Heart left ventricle (tissue), 16 donors: Measurements from ENCODE around the gene ACAA2. TPM values are rescaled to one million over a fixed set of nuclear protein-coding genes. Genes with fewer than 3 reads are reported as not detected.

Experiments
- ATAC-seq, 4 donors: fragments of 200-7000 bp; cut with Tn5 transposase; one replicate each; pipeline ENCODE4 v1.9.1; 2020 to 2022; ENCODE audit warnings: moderate library complexity in 4 of 4, mild to moderate bottlenecking in 3 of 4, moderate number of reproducible peaks in 1 of 4
- DNase-seq, 5 donors: peaks; one replicate each; pipeline ENCODE4 v3.0.0-alpha.2; 2020
- H3K27ac ChIP-seq, 12 donors: fragments of 200-600 bp; sonication (generic) in 4 of 12; one replicate each; pipeline versions ENCODE4 v1.5.0 to v1.8.0; 2016 to 2022; ENCODE audit warnings: mild to moderate bottlenecking in 2 of 12
- H3K27me3 ChIP-seq, 9 donors: fragments of 200-600 bp; sonication (generic) in 2 of 9; one replicate each; pipeline versions ENCODE4 v1.5.1 to v1.8.0; 2016 to 2022; ENCODE audit warnings: mild to moderate bottlenecking in 3 of 9
- H3K36me3 ChIP-seq, 9 donors: fragments of 200-600 bp; sonication (generic) in 2 of 9; one replicate each; pipeline versions ENCODE4 v1.5.0 to v1.8.0; 2018 to 2022; ENCODE audit warnings: mild to moderate bottlenecking in 2 of 9
- H3K4me1 ChIP-seq, 12 donors: fragments of 200-600 bp; sonication (generic) in 4 of 12; one replicate each; pipeline versions ENCODE4 v1.5.0 to v1.8.0; 2016 to 2022; ENCODE audit warnings: mild to moderate bottlenecking in 3 of 12
- H3K4me3 ChIP-seq, 12 donors: fragments of 200-600 bp; sonication (generic) in 4 of 12; one replicate each; pipeline versions ENCODE4 v1.5.0 to v1.8.0; 2017 to 2022; ENCODE audit warnings: mild to moderate bottlenecking in 9 of 12, moderate library complexity in 4 of 12
- H3K9me3 ChIP-seq, 12 donors: fragments of 200-600 bp; sonication (generic) in 4 of 12; one replicate each; pipeline versions ENCODE4 v1.5.0 to v1.8.0; 2016 to 2022; ENCODE audit warnings: mild to moderate bottlenecking in 1 of 12
- POLR2A ChIP-seq, 2 donors: fragments of 450-650 bp; IDR thresholded peaks; one replicate each; pipeline ENCODE4 v1.6.1; 2017; ENCODE audit warnings: antibody characterized with exemption in 2 of 2, mild to moderate bottlenecking in 2 of 2, moderate library complexity in 2 of 2
- WGBS, 4 donors: extraction: QIAGEN DNeasy Blood & Tissue Kit in 2 of 4; methylation state at CpG; one replicate each; pipeline versions ENCODE4 v1.1.5 to v1.1.7; 2013 to 2018; 5-methylcytosine and 5-hydroxymethylcytosine counted together
- intact Hi-C, 10 donors: fragments of 100-400 bp; cut with DNase I; formaldehyde crosslinking; loops; one replicate each; pipeline versions ENCODE4 v1.11.1 to v1.14.2; 2022
- polyA plus RNA-seq, 2 donors: library from polyadenylated mRNA; stranded (reverse); fragments of 200-250 nt; gene quantifications; one replicate each; pipeline ENCODE4 v1.2.3, GENCODE V29; 2013
- total RNA-seq, 9 donors: library from RNA; depleted of rRNA in 2 of 9; stranded (reverse); fragments of >200 nt in 2 of 9; fragmentation: NEBNext Ultra II Directional in 3 of 9; extraction: Animal tissue kit (Norgen Biotek cat#: 25700) in 3 of 9; gene quantifications; one replicate each; pipeline versions ENCODE4 v1.1.0 to v1.2.4, GENCODE V29; 2016 to 2023
- TF ChIP-seq, protein P1 (sequence below), 12 donors: fragments of 200-600 bp; sonication (generic) in 4 of 12; IDR thresholded peaks; one replicate each; pipeline versions ENCODE4 v1.5.0 to v1.8.0; 2018 to 2022; ENCODE audit warnings: antibody characterized with exemption in 12 of 12, mild to moderate bottlenecking in 5 of 12
- donor health status: ischemic (EF 13 %, LVEDD 7.1; RV severe dilation, severe dysfunction).
- donor health status: healthy with polysubstance abuse.
- donor health status: DM: no; HTN: yes; CAD: no.
- donor health status: DM: no; HTN: no; CAD: no.
- donor health status: ischemic (EF 25% LVEDD 6.9; RV normal size, moderate dysfunction).
- donor health status: ischemic (EF 25% LVEDD 5.7; RV mildly dilated, moderate dysfunction).
- donor health status: healthy.
- donor health status: DM: yes; HTN: yes; CAD: no.
- donor health status: ischemic (EF 35%, LVEDD 5.7; RV mildly dilated, moderate dysfunction).
- donor health status: nonischemic (EF 11% LVEDD 7.7; RV severe dilation, severe dysfunction).
- donor health status: DM: yes; HTN: yes; CAD: no.
- donor health status: PGD.
- donor health status: ischemic (EF 29% LVEDD 5.4; RV normal size, mild dysfunction).
- donor health status: nonischemic (EF 23%, LVEDD 6.1; RV moderate dilation, normal function).

The ACAA2 gene
- total and polyA plus RNA-seq, 11 donors = 129 to 379 (median 221) TPM

DNA sequence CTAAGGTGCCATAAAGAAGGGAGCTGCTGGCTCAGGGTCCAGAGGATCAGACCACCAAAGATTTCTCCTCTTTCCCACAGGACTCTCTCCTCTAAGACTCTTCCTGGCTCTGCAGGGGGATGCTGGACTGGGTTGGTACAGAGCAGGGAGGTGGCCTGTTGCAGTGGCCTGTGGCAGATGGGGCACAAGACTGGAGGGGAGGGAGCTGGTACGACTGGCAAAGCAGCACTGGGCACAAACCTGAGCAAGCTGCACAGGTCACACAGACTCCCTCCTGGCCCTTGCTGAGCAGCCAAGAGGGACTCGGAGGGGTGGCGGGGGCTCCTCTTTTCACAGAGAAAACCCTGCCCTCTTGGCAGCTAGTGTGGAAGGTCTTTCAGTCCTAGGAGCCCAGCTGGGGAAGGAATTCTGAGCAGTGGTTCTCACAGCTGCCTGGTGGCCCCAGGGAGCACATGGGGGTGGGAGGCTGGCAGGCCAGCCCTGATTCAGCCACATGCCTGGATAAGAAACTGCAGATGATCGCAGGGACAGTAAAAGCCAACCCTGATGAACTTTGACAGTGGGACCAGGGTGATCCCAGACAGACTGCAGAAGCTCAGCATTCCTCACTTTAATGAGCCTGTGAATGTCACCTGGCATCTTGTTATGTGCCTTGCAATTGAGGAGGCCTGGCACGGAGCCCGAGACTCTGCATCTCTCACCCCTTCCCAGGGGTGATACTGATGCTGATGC, 32.5 kb upstream of the ACAA2 start:
- Histone ChIP-seq H3K36me3 (no peaks in the 10 kb centered on the region), H3K27ac (no peak overlapping the region), H3K9me3 (no peaks in the 10 kb centered on the region), H3K27me3 (peaks cover 0 to 9% (median 0%) of the 10 kb centered on the region in 9 donors), H3K4me1 (peaks cover 0 to 10% (median 1%) of the 10 kb centered on the region in 12 donors), H3K4me3 (no peak overlapping the region)
- DNase-seq = peak in 3 of 5 donors; percentile 35 to 58 (median 40)
- intact Hi-C loops = no loop called here
- WGBS, 4 donors = 52 to 65% (median 61%) methylated on average over 6 of the region's 6 CpGs
- TF ChIP-seq, protein P1, sequence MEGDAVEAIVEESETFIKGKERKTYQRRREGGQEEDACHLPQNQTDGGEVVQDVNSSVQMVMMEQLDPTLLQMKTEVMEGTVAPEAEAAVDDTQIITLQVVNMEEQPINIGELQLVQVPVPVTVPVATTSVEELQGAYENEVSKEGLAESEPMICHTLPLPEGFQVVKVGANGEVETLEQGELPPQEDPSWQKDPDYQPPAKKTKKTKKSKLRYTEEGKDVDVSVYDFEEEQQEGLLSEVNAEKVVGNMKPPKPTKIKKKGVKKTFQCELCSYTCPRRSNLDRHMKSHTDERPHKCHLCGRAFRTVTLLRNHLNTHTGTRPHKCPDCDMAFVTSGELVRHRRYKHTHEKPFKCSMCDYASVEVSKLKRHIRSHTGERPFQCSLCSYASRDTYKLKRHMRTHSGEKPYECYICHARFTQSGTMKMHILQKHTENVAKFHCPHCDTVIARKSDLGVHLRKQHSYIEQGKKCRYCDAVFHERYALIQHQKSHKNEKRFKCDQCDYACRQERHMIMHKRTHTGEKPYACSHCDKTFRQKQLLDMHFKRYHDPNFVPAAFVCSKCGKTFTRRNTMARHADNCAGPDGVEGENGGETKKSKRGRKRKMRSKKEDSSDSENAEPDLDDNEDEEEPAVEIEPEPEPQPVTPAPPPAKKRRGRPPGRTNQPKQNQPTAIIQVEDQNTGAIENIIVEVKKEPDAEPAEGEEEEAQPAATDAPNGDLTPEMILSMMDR (IDR thresholded peaks at IDR 0.05) = no peak
- TF ChIP-seq POLR2A (IDR thresholded peaks at IDR 0.05) = no peak
- peak in 3 of 4 donors; percentile 8 to 60 (median 27) for ATAC-seq

DNA sequence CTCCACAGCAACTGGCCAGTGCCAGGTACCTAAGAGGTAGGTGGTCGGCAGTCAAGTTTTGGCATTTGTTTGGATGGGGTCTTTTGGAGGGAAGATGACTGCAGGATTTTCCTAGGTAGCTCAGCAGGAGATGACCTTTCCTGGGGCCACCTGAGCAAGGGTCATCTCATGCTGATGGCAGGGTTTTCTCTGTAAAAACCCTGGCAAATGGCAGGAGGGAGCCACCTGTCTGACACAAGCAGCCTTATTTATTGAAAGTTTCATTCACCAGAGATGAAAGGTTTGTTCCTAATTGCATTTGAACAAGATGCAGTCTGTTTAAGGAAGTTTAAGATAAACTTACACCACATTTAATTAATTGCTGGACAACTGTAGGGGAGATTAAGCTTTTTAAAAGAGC, 31.6 kb upstream of the ACAA2 start:
- Histone ChIP-seq H3K27me3 (peaks cover 0 to 9% (median 0%) of the 10 kb centered on the region in 9 donors), H3K4me3 (no peak overlapping the region), H3K4me1 (peaks cover 0 to 8% (median 1%) of the 10 kb centered on the region in 12 donors), H3K9me3 (no peaks in the 10 kb centered on the region), H3K36me3 (no peaks in the 10 kb centered on the region), H3K27ac (no peak overlapping the region)
- TF ChIP-seq, protein P1 (IDR thresholded peaks at IDR 0.05) = no peak
- no peak for TF ChIP-seq POLR2A (IDR thresholded peaks at IDR 0.05)
- no peak for ATAC-seq
- no peak for DNase-seq
- WGBS, 4 donors = 87 to 96% (median 91%) methylated on average over 1 of the region's 1 CpG
- intact Hi-C loops = no loop called here

DNA sequence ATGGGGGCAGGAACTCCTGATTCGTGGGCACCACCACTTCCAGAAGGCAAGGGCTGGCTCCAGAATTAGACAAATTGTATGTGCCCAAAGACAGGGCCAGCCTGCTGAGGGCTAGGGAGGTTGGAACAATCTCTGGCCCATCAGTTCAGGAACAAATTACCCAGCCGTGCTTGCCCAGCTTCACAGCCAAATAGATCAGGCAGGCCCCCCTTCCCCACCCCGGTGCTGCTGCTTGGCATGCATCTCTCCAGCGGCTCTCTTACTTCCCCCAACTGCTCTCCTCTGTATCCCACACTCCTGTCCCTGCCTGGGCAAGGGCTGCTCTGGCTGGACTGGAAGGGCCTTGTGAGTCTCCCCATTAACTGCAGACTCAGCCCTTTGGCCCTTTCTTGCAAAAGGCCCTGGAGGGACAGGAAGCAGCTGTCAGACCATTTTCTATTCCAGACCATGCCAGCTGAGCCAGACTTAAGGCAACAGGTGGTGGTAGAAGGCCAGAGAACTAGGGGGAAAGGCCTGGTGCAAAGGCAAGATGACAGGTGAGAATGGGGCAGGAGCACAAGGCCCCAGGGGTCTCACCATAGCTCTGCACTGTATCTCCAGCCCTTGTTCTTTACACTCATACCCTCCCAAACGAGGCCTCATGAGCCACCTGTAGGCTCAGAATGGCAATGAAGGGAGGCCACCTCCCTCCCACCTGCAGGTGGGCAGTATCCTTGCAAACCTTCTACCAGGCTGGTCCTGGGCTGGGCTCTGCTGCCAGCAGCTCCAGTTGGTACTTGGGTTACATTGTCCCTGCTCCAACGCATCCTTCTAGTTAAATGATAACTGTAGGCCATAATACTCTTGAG, 30.7 kb upstream of the ACAA2 start:
- Histone ChIP-seq H3K36me3 (no peaks in the 10 kb centered on the region), H3K4me1 (peaks cover 0 to 6% (median 0%) of the 10 kb centered on the region in 12 donors), H3K4me3 (no peak overlapping the region), H3K27me3 (peaks cover 0 to 7% (median 0%) of the 10 kb centered on the region in 9 donors), H3K27ac (no peak overlapping the region), H3K9me3 (no peaks in the 10 kb centered on the region)
- TF ChIP-seq, protein P1 (IDR thresholded peaks at IDR 0.05) = no peak
- no peak for TF ChIP-seq POLR2A (IDR thresholded peaks at IDR 0.05)
- WGBS, 4 donors = 81 to 85% (median 84%) methylated on average over 5 to 6 of the region's 6 CpGs
- DNase-seq = no peak
- ATAC-seq = no peak
- intact Hi-C loops = no loop called here

DNA sequence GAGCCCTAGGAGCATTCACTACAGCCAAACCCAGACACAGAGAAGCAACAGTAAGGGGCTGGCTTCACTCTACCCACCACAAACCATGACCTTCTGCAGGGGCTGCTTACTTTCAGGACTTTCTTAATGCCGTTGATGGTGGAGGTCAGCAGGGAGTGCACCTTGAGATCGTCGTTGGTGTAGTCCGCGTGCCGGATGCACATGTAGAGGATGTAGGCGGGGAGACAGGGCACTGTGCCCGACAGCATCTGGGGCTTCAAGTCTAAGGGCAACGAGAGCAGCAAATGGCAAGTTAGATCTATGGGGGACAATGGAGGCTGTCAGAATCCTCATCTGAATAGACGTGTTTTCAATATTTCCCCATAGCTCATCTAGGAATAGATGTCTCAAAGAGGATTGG, 29.8 kb upstream of the ACAA2 start:
- H3K9me3 ChIP-seq = no peaks in the 10 kb centered on the region
- WGBS, 4 donors = 86 to 96% (median 89%) methylated on average over 10 of the region's 10 CpGs
- no peak overlapping the region for H3K4me3 ChIP-seq
- TF ChIP-seq, protein P1 (IDR thresholded peaks at IDR 0.05) = no peak
- no peak for TF ChIP-seq POLR2A (IDR thresholded peaks at IDR 0.05)
- H3K27me3 ChIP-seq = no peaks in the 10 kb centered on the region
- peaks cover 0 to 6% (median 0%) of the 10 kb centered on the region in 12 donors for H3K4me1 ChIP-seq
- ATAC-seq (no peak), DNase-seq (no peak)
- H3K36me3 ChIP-seq = no peaks in the 10 kb centered on the region
- H3K27ac ChIP-seq = no peak overlapping the region
- intact Hi-C loops = no loop called here
